PC-9 (cell line): ENCODE results near the gene TEPSIN. TPM values are rescaled to one million over a fixed set of nuclear protein-coding genes. Genes with fewer than 3 reads are reported as not detected.

Experiments
- BruUV-seq: library from RNA; stranded (reverse); fragments of 400-500 nt; replicated peaks from 2 replicates; lab custom pipeline; 2021; lab: Mats Ljungman, UMichigan
- CTCF ChIA-PET: fragments of 300-600 bp; sonication (Branson Sonifier 250); formaldehyde crosslinking; loops from one replicate; lab custom pipeline; 2022; ENCODE audit warnings: antibody characterized with exemption; lab: Charles Lee
- POLR2A ChIA-PET: fragments of 300-600 bp; sonication (Branson Sonifier 250); formaldehyde crosslinking; loops from one replicate; lab custom pipeline; 2022; ENCODE audit warnings: antibody characterized with exemption; ENCODE audit not compliant: unreplicated experiment; lab: Charles Lee
- DNase-seq, 2 experiments: peaks; one replicate each; pipeline versions ENCODE4 v3.0.0 to v3.0.0-alpha.2; 2015 to 2022; ENCODE audit warnings: mixed read lengths in 1 of 2
- H2AFZ ChIP-seq: fragments of 200-600 bp; sonication (generic); 2 replicates; pipeline ENCODE4 v1.8.1; 2017; ENCODE audit warnings: antibody characterized with exemption
- H3F3A ChIP-seq: fragments of 200-600 bp; sonication (generic); 2 replicates; pipeline ENCODE4 v1.8.1; 2017; ENCODE audit warnings: antibody characterized with exemption, mild to moderate bottlenecking, low read depth; ENCODE audit not compliant: insufficient read depth
- H3K27ac ChIP-seq: fragments of 200-600 bp; sonication (generic); 2 replicates; pipeline ENCODE4 v1.6.1; 2016; ENCODE audit warnings: mixed run types
- H3K27me3 ChIP-seq: fragments of 200-600 bp; sonication (generic); 2 replicates; pipeline ENCODE4 v1.6.1; 2016; ENCODE audit warnings: low read depth, mixed run types; ENCODE audit not compliant: insufficient read depth
- H3K36me3 ChIP-seq: fragments of 200-600 bp; sonication (generic); 2 replicates; pipeline ENCODE4 v1.6.1; 2016; ENCODE audit warnings: low read depth, mixed run types
- H3K4me1 ChIP-seq: fragments of 200-600 bp; sonication (generic); replicated peaks from 2 replicates; pipeline ENCODE4 v1.6.1; 2016; ENCODE audit warnings: mixed run types; ENCODE audit not compliant: insufficient read depth
- H3K4me2 ChIP-seq: fragments of 200-600 bp; sonication (generic); 2 replicates; pipeline ENCODE4 v1.6.1; 2017; ENCODE audit warnings: mixed run types
- H3K4me3 ChIP-seq: fragments of 200-600 bp; sonication (generic); 2 replicates; pipeline ENCODE4 v1.6.1; 2016; ENCODE audit warnings: mixed run types
- H3K79me2 ChIP-seq: fragments of 200-600 bp; sonication (generic); 2 replicates; pipeline ENCODE4 v1.6.1; 2017; ENCODE audit warnings: low read depth, mixed run types
- H3K9me2 ChIP-seq: fragments of 200-600 bp; sonication (generic); 2 replicates; pipeline ENCODE4 v1.8.1; 2017; ENCODE audit warnings: mild to moderate bottlenecking; ENCODE audit not compliant: insufficient read depth
- H3K9me3 ChIP-seq: fragments of 200-600 bp; sonication (generic); 2 replicates; pipeline ENCODE4 v1.8.1; 2016; ENCODE audit warnings: low read depth; ENCODE audit not compliant: insufficient read depth
- H4K20me1 ChIP-seq: fragments of 200-600 bp; sonication (generic); 2 replicates; pipeline ENCODE4 v1.8.1; 2017; ENCODE audit not compliant: insufficient read depth
- CTCF ChIP-seq: fragments of 200-600 bp; sonication (generic); conservative IDR thresholded peaks from 2 replicates; pipeline ENCODE4 v1.6.1; 2017; ENCODE audit warnings: mixed run types, antibody characterized with exemption, mild to moderate bottlenecking, moderate library complexity
- EZH2 ChIP-seq: fragments of 200-600 bp; sonication (generic); IDR thresholded peaks from 2 replicates; pipeline ENCODE4 v1.8.0; 2017; ENCODE audit warnings: antibody characterized with exemption, low read depth
- intact Hi-C: fragments of 100-400 bp; cut with micrococcal nuclease; formaldehyde crosslinking; loops from one replicate; pipeline ENCODE4 v1.10.0; 2022; ENCODE audit not compliant: unreplicated experiment
- total RNA-seq: library from RNA; stranded (reverse); gene quantifications from 2 replicates; pipeline ENCODE4 v1.2.3, GENCODE V29; 2021

Gene TEPSIN
- total RNA-seq, 1 experiment from 2014 or later, result 35.0 TPM

GRCh38 chr17:81188491-81188840, 50.4 kb downstream of the TEPSIN start:
- Histone ChIP-seq H3K9me2 (no peaks in the 10 kb centered on the region), H3K4me2 (no peak overlapping the region), H3F3A (no peaks in the 10 kb centered on the region), H3K27me3 (peaks cover 3% of the 10 kb centered on the region; the same call in 1 of the 2 replicates), H3K4me1 (peaks cover 7% of the 10 kb centered on the region; the same call in 1 of the 2 replicates), H3K9me3 (no peaks in the 10 kb centered on the region), H3K4me3 (no peak overlapping the region), H3K27ac (no peak overlapping the region), H3K36me3 (no peaks in the 10 kb centered on the region), H4K20me1 (no peaks in the 10 kb centered on the region), H3K79me2 (no peaks in the 10 kb centered on the region), H2AFZ (no peak overlapping the region)
- ChIA-PET POLR2A (no interaction called here), CTCF (no interaction called here)
- BruUV-seq, result no TSS peak
- DNase-seq, result no peak
- no peak for TF ChIP-seq CTCF
- TF ChIP-seq EZH2, result no peak
- intact Hi-C loops, result no loop called here

- CTCF ChIA-PET, result no interaction called here
- intact Hi-C loops, result no loop called here
Measured at GRCh38 chr17:81187586-81188490, 51.0 kb downstream of the TEPSIN start.

GRCh38 chr17:81187120-81187519, 51.7 kb downstream of the TEPSIN start:
- no peak for DNase-seq
- intact Hi-C loops, result no loop called here
- H3K27ac ChIP-seq, result no peak overlapping the region
- H3F3A ChIP-seq, result no peaks in the 10 kb centered on the region
- H3K27me3 ChIP-seq, result peaks cover 4% of the 10 kb centered on the region; the same call in 1 of the 2 replicates
- H4K20me1 ChIP-seq, result no peaks in the 10 kb centered on the region
- H3K9me3 ChIP-seq, result no peaks in the 10 kb centered on the region
- H3K4me1 ChIP-seq, result no peaks in the 10 kb centered on the region
- no peaks in the 10 kb centered on the region for H3K36me3 ChIP-seq
- H3K79me2 ChIP-seq, result no peaks in the 10 kb centered on the region
- no peak overlapping the region for H2AFZ ChIP-seq
- H3K4me3 ChIP-seq, result no peak overlapping the region
- ChIA-PET CTCF (no interaction called here), POLR2A (no interaction called here)
- H3K4me2 ChIP-seq, result no peak overlapping the region
- no peaks in the 10 kb centered on the region for H3K9me2 ChIP-seq
- BruUV-seq, result no TSS peak
- TF ChIP-seq EZH2 (no peak), CTCF (no peak)

More at GRCh38 chr17:81187586-81188490, 51.0 kb downstream of the TEPSIN start:
- no peak for TF ChIP-seq EZH2
- H3K9me3 ChIP-seq, result no peaks in the 10 kb centered on the region
- no peaks in the 10 kb centered on the region for H3F3A ChIP-seq
- H2AFZ ChIP-seq, result no peak overlapping the region
- H3K27me3 ChIP-seq, result peaks cover 4% of the 10 kb centered on the region; the same call in 1 of the 2 replicates
- no peak overlapping the region for H3K4me3 ChIP-seq
- no peaks in the 10 kb centered on the region for H3K36me3 ChIP-seq
- POLR2A ChIA-PET, result no interaction called here
- H3K27ac ChIP-seq, result no peak overlapping the region
- no peak for DNase-seq
- peaks cover 2% of the 10 kb centered on the region; the same call in 1 of the 2 replicates for H3K4me1 ChIP-seq
- no peaks in the 10 kb centered on the region for H4K20me1 ChIP-seq
- no peak overlapping the region for H3K4me2 ChIP-seq
- H3K79me2 ChIP-seq, result no peaks in the 10 kb centered on the region
- no peaks in the 10 kb centered on the region for H3K9me2 ChIP-seq
- no TSS peak for BruUV-seq
